ENCODE measurements around the gene RTKN2.

- no peak for TF ChIP-seq CTCF (conservative IDR thresholded peaks at IDR 0.05; ENCODE audit: low read depth, low read length)
- TF ChIP-seq MXI1 (IDR thresholded peaks at IDR 0.05; ENCODE audit: borderline replicate concordance, low read depth, low read length): no peak
- TF ChIP-seq POLR2A (IDR thresholded peaks at IDR 0.05; ENCODE audit: low read depth, low read length): no peak
- no peak for TF ChIP-seq MAFK (IDR thresholded peaks at IDR 0.05; ENCODE audit: low read depth, low read length)
- no peak for TF ChIP-seq RAD21 (IDR thresholded peaks at IDR 0.05; ENCODE audit: low read length)
Observed at GRCh38 chr10:62238880-62239279, 29.8 kb downstream of the RTKN2 start.

Measured in IMR-90 (cell line).